ENCODE results near the gene GRHL1. TPM values are rescaled to one million over a fixed set of nuclear protein-coding genes. Genes with fewer than 3 reads are reported as not detected.

Gene GRHL1
- total RNA-seq (1 to 10 TPM; 8.0 to 8.3 TPM), polyA plus RNA-seq (ENCODE audit: insufficient read depth, low read depth, low replicate concordance) (4.6 TPM)
- long read RNA-seq, donor 1: 0 reads
- long read RNA-seq, donor 2: 0 reads

- peak; percentile 95 for DNase-seq
- no peaks in the 10 kb centered on the region for H3K27me3 ChIP-seq
- H3K9me3 ChIP-seq: no peaks in the 10 kb centered on the region
- TF ChIP-seq POLR2A (IDR thresholded peaks at IDR 0.05): no peak
- no peak for TF ChIP-seq CTCF (IDR thresholded peaks at IDR 0.05)
- peak within 1 kb of the TSS; percentile 43 to 61 for H3K27ac ChIP-seq
- no peaks in the 10 kb centered on the region for H3K4me1 ChIP-seq
- H3K36me3 ChIP-seq (ENCODE audit: low read depth, missing control alignments): no peaks in the 10 kb centered on the region
- H3K4me3 ChIP-seq: peak within 1 kb of the TSS; percentile 67 to 78
- intact Hi-C loops (cut with DNase I; ENCODE audit: low total_unique reads): no loop called here
- WGBS, 2 donors: 0% methylated on average over 49 of the region's 111 CpGs; no CpG with 5 or more reads in 1 of the 2 donors
Measured at GRCh38 chr2:9951522-9952285, at the start of gene GRHL1. Gene GRHL1 (plus strand): TSS chr2:9951693. CDS start chr2:9951834, 141 bp downstream.

GRCh38 chr2:9905413-9905812 is 46.1 kb upstream of the GRHL1 start:
- WGBS, 2 donors: 90% methylated on average over 1 of the region's 1 CpG
- intact Hi-C loops (cut with DNase I; ENCODE audit: low total_unique reads): no loop called here
- Histone ChIP-seq H3K4me3 (no peak overlapping the region), H3K4me1 (no peaks in the 10 kb centered on the region), H3K27me3 (no peaks in the 10 kb centered on the region), H3K9me3 (no peaks in the 10 kb centered on the region), H3K27ac (no peak overlapping the region), H3K36me3 (ENCODE audit: low read depth, missing control alignments) (no peaks in the 10 kb centered on the region)
- TF ChIP-seq POLR2A (IDR thresholded peaks at IDR 0.05) (no peak), CTCF (IDR thresholded peaks at IDR 0.05) (no peak)
- DNase-seq: no peak

GRCh38 chr2:9907402-9907801 is 44.1 kb upstream of the GRHL1 start:
- intact Hi-C loops (cut with DNase I; ENCODE audit: low total_unique reads): no loop called here
- H3K27me3 ChIP-seq: no peaks in the 10 kb centered on the region

GRCh38 chr2:9908639-9909038 is 42.9 kb upstream of the GRHL1 start:
- H3K9me3 ChIP-seq: no peaks in the 10 kb centered on the region
- TF ChIP-seq POLR2A (IDR thresholded peaks at IDR 0.05) (no peak), CTCF (IDR thresholded peaks at IDR 0.05) (no peak)
- DNase-seq: no peak
- no peaks in the 10 kb centered on the region for H3K4me1 ChIP-seq
- WGBS, 2 donors: 82 to 84% methylated on average over 1 of the region's 1 CpG
- H3K36me3 ChIP-seq (ENCODE audit: low read depth, missing control alignments): no peaks in the 10 kb centered on the region
- no peak overlapping the region for H3K4me3 ChIP-seq
- H3K27me3 ChIP-seq: no peaks in the 10 kb centered on the region
- no peak overlapping the region for H3K27ac ChIP-seq
- intact Hi-C loops (cut with DNase I; ENCODE audit: low total_unique reads): no loop called here

More at GRCh38 chr2:9907402-9907801, 44.1 kb upstream of the GRHL1 start:
- TF ChIP-seq CTCF (IDR thresholded peaks at IDR 0.05) (no peak), POLR2A (IDR thresholded peaks at IDR 0.05) (no peak)
- Histone ChIP-seq H3K36me3 (ENCODE audit: low read depth, missing control alignments) (no peaks in the 10 kb centered on the region), H3K4me3 (no peak overlapping the region), H3K4me1 (no peaks in the 10 kb centered on the region), H3K9me3 (no peaks in the 10 kb centered on the region), H3K27ac (no peak overlapping the region)
- 95 to 99% methylated on average over 7 of the region's 7 CpGs for WGBS, 2 donors
- no peak for DNase-seq

All from testis (tissue), 5 donors.